ENCODE measurements around the gene PDX1.

DNA sequence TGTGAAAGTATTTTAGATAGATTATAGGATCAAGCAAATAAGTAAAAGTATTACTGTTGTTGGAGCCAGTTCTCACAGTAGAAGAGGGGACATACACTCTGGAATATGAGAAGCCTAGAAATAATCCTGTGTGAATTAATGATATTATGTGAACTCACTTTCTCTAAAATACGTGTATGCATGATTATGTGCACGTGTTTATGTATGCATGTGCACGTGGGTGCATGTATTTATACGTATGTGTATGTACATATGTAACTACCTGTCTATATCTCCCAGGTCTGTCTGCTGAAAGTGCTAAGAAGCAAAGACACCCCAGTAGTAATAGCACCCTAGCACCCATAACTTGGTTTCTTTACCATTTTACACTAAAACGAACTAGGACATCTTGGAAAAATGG, 41.5 kb upstream of the PDX1 start:
- no peak for TF ChIP-seq EP300 (conservative IDR thresholded peaks at IDR 0.05; ENCODE audit: poor library complexity, severe bottlenecking)
- TF ChIP-seq, protein P1, sequence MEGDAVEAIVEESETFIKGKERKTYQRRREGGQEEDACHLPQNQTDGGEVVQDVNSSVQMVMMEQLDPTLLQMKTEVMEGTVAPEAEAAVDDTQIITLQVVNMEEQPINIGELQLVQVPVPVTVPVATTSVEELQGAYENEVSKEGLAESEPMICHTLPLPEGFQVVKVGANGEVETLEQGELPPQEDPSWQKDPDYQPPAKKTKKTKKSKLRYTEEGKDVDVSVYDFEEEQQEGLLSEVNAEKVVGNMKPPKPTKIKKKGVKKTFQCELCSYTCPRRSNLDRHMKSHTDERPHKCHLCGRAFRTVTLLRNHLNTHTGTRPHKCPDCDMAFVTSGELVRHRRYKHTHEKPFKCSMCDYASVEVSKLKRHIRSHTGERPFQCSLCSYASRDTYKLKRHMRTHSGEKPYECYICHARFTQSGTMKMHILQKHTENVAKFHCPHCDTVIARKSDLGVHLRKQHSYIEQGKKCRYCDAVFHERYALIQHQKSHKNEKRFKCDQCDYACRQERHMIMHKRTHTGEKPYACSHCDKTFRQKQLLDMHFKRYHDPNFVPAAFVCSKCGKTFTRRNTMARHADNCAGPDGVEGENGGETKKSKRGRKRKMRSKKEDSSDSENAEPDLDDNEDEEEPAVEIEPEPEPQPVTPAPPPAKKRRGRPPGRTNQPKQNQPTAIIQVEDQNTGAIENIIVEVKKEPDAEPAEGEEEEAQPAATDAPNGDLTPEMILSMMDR (IDR thresholded peaks at IDR 0.05; ENCODE audit: poor library complexity, severe bottlenecking) = no peak
- TF ChIP-seq EZH2 (IDR thresholded peaks at IDR 0.05; ENCODE audit: borderline replicate concordance, insufficient read depth, low read length, poor library complexity, severe bottlenecking) = no peak
- TF ChIP-seq MXI1 (conservative IDR thresholded peaks at IDR 0.05; ENCODE audit: poor library complexity, severe bottlenecking) = no peak
- TF ChIP-seq, protein P2, sequence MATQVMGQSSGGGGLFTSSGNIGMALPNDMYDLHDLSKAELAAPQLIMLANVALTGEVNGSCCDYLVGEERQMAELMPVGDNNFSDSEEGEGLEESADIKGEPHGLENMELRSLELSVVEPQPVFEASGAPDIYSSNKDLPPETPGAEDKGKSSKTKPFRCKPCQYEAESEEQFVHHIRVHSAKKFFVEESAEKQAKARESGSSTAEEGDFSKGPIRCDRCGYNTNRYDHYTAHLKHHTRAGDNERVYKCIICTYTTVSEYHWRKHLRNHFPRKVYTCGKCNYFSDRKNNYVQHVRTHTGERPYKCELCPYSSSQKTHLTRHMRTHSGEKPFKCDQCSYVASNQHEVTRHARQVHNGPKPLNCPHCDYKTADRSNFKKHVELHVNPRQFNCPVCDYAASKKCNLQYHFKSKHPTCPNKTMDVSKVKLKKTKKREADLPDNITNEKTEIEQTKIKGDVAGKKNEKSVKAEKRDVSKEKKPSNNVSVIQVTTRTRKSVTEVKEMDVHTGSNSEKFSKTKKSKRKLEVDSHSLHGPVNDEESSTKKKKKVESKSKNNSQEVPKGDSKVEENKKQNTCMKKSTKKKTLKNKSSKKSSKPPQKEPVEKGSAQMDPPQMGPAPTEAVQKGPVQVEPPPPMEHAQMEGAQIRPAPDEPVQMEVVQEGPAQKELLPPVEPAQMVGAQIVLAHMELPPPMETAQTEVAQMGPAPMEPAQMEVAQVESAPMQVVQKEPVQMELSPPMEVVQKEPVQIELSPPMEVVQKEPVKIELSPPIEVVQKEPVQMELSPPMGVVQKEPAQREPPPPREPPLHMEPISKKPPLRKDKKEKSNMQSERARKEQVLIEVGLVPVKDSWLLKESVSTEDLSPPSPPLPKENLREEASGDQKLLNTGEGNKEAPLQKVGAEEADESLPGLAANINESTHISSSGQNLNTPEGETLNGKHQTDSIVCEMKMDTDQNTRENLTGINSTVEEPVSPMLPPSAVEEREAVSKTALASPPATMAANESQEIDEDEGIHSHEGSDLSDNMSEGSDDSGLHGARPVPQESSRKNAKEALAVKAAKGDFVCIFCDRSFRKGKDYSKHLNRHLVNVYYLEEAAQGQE (IDR thresholded peaks at IDR 0.05; ENCODE audit: borderline replicate concordance) = no peak
- no peak for TF ChIP-seq SMC3 (conservative IDR thresholded peaks at IDR 0.05; ENCODE audit: poor library complexity)
- no peak for TF ChIP-seq POLR2AphosphoS5 (IDR thresholded peaks at IDR 0.05)
- no peak for TF ChIP-seq RAD21 (conservative IDR thresholded peaks at IDR 0.05)
